ENCODE data around the gene GSN. TPM values are rescaled to one million over a fixed set of nuclear protein-coding genes. Genes with fewer than 3 reads are reported as not detected.

The GSN gene
- total RNA-seq, 5 donors from 2014 or later (not counting 1 experiment from before 2014, with no cell fraction given), result 6.3 to 8.8 (median 8.4) TPM

GRCh38 chr9:121253821-121254501, 14.0 kb upstream of the GSN start:
- peaks cover 0 to 4% of the 10 kb centered on the region in 2 donors for H3K27me3 Mint-ChIP-seq
- no peaks in the 10 kb centered on the region for H3K36me3 ChIP-seq (ENCODE audit: control insufficient read depth in 2 of 2, extremely low read depth in 1 of 2, insufficient read depth in 1 of 2, low read length in 1 of 2)
- H3K27me3 ChIP-seq (replicated peaks in 1 of 2; ENCODE audit: control insufficient read depth in 2 of 2, extremely low read depth in 1 of 2, insufficient read depth in 2 of 2, low read length in 1 of 2), result no peaks in the 10 kb centered on the region
- no peak overlapping the region for H3K4me3 ChIP-seq (ENCODE audit: control insufficient read depth in 1 of 2, extremely low read depth in 1 of 2, low read length in 1 of 2)
- 50% methylated on average over 2 of the region's 6 CpGs for WGBS (ENCODE audit: insufficient coverage)
- H3K36me3 Mint-ChIP-seq, result peaks cover 18% of the 10 kb centered on the region
- H3K4me1 Mint-ChIP-seq, result peaks cover 0 to 2% (median 0%) of the 10 kb centered on the region in 3 donors
- no peak overlapping the region for H3K4me3 Mint-ChIP-seq
- H3K9me3 Mint-ChIP-seq, result no peaks in the 10 kb centered on the region
- H3K27ac ChIP-seq (ENCODE audit: low read length), result no peak overlapping the region
- DNase-seq (no peak), ATAC-seq (replicated peaks in 1 of 4) (no peak)
- CTCF ChIA-PET, result interaction anchor here in 1 of 2 donors (1.0 kb wide), 1 partner anchor 25 kb away, joined by 3 read pairs; no protein-coding TSS in a partner anchor
- POLR2A ChIA-PET, result no interaction called here
- H3K4me1 ChIP-seq (ENCODE audit: control insufficient read depth in 1 of 2, extremely low read depth in 1 of 2, insufficient read depth in 2 of 2, low read length in 2 of 2), result no peaks in the 10 kb centered on the region
- no peak overlapping the region for H3K27ac Mint-ChIP-seq
- H3K9me3 ChIP-seq, result no peaks in the 10 kb centered on the region

- no peak for DNase-seq
- H3K27ac Mint-ChIP-seq, result no peak overlapping the region
- Histone ChIP-seq H3K9me3 (no peaks in the 10 kb centered on the region), H3K27me3 (replicated peaks in 1 of 2; ENCODE audit: control insufficient read depth in 2 of 2, extremely low read depth in 1 of 2, insufficient read depth in 2 of 2, low read length in 1 of 2) (no peaks in the 10 kb centered on the region), H3K36me3 (ENCODE audit: control insufficient read depth in 2 of 2, extremely low read depth in 1 of 2, insufficient read depth in 1 of 2, low read length in 1 of 2) (no peaks in the 10 kb centered on the region), H3K4me1 (ENCODE audit: control insufficient read depth in 1 of 2, extremely low read depth in 1 of 2, insufficient read depth in 2 of 2, low read length in 2 of 2) (no peaks in the 10 kb centered on the region), H3K4me3 (ENCODE audit: control insufficient read depth in 1 of 2, extremely low read depth in 1 of 2, low read length in 1 of 2) (no peak overlapping the region), H3K27ac (ENCODE audit: low read length) (no peak overlapping the region)
- peaks cover 9% of the 10 kb centered on the region for H3K36me3 Mint-ChIP-seq
- ChIA-PET POLR2A (no interaction called here), CTCF (no interaction called here)
- WGBS (ENCODE audit: insufficient coverage), result 87% methylated on average over 3 of the region's 4 CpGs
- no peak overlapping the region for H3K4me3 Mint-ChIP-seq
- no peaks in the 10 kb centered on the region for H3K9me3 Mint-ChIP-seq
- H3K27me3 Mint-ChIP-seq, result peaks cover 0 to 5% of the 10 kb centered on the region in 2 donors
- no peak for ATAC-seq (replicated peaks in 1 of 4)
- no peaks in the 10 kb centered on the region for H3K4me1 Mint-ChIP-seq
These were observed 8.5 kb upstream of the GSN start for GRCh38 chr9:121259498-121259897.

- CTCF ChIA-PET, result no interaction called here
These were observed 8.0 kb upstream of the GSN start for GRCh38 chr9:121259935-121260334.

GRCh38 chr9:121260457-121261106, 7.4 kb upstream of the GSN start:
- Histone ChIP-seq H3K36me3 (ENCODE audit: control insufficient read depth in 2 of 2, extremely low read depth in 1 of 2, insufficient read depth in 1 of 2, low read length in 1 of 2) (no peaks in the 10 kb centered on the region), H3K27me3 (replicated peaks in 1 of 2; ENCODE audit: control insufficient read depth in 2 of 2, extremely low read depth in 1 of 2, insufficient read depth in 2 of 2, low read length in 1 of 2) (no peaks in the 10 kb centered on the region), H3K27ac (ENCODE audit: low read length) (no peak overlapping the region), H3K9me3 (no peaks in the 10 kb centered on the region), H3K4me1 (ENCODE audit: control insufficient read depth in 1 of 2, extremely low read depth in 1 of 2, insufficient read depth in 2 of 2, low read length in 2 of 2) (no peaks in the 10 kb centered on the region), H3K4me3 (ENCODE audit: control insufficient read depth in 1 of 2, extremely low read depth in 1 of 2, low read length in 1 of 2) (no peak overlapping the region)
- H3K4me1 Mint-ChIP-seq, result no peaks in the 10 kb centered on the region
- H3K9me3 Mint-ChIP-seq, result no peaks in the 10 kb centered on the region
- WGBS (ENCODE audit: insufficient coverage), result 74% methylated on average over 4 of the region's 6 CpGs
- no peak for DNase-seq
- peaks cover 0 to 5% of the 10 kb centered on the region in 2 donors for H3K27me3 Mint-ChIP-seq
- ChIA-PET POLR2A (no interaction called here), CTCF (no interaction called here)
- H3K27ac Mint-ChIP-seq, result no peak overlapping the region
- no peak for ATAC-seq (replicated peaks in 1 of 4)
- H3K4me3 Mint-ChIP-seq, result no peak overlapping the region
- peaks cover 14% of the 10 kb centered on the region for H3K36me3 Mint-ChIP-seq

More at GRCh38 chr9:121259935-121260334, 8.0 kb upstream of the GSN start:
- Mint-ChIP-seq H3K27ac (no peak overlapping the region), H3K4me3 (no peak overlapping the region), H3K9me3 (no peaks in the 10 kb centered on the region), H3K4me1 (no peaks in the 10 kb centered on the region), H3K36me3 (peaks cover 9% of the 10 kb centered on the region), H3K27me3 (peaks cover 0 to 5% of the 10 kb centered on the region in 2 donors)
- no peaks in the 10 kb centered on the region for H3K4me1 ChIP-seq (ENCODE audit: control insufficient read depth in 1 of 2, extremely low read depth in 1 of 2, insufficient read depth in 2 of 2, low read length in 2 of 2)
- H3K27ac ChIP-seq (ENCODE audit: low read length), result no peak overlapping the region
- DNase-seq, result no peak
- no peaks in the 10 kb centered on the region for H3K27me3 ChIP-seq (replicated peaks in 1 of 2; ENCODE audit: control insufficient read depth in 2 of 2, extremely low read depth in 1 of 2, insufficient read depth in 2 of 2, low read length in 1 of 2)
- ATAC-seq (replicated peaks in 1 of 4), result no peak
- H3K36me3 ChIP-seq (ENCODE audit: control insufficient read depth in 2 of 2, extremely low read depth in 1 of 2, insufficient read depth in 1 of 2, low read length in 1 of 2), result no peaks in the 10 kb centered on the region
- no peaks in the 10 kb centered on the region for H3K9me3 ChIP-seq
- POLR2A ChIA-PET, result no interaction called here
- no peak overlapping the region for H3K4me3 ChIP-seq (ENCODE audit: control insufficient read depth in 1 of 2, extremely low read depth in 1 of 2, low read length in 1 of 2)
- WGBS (ENCODE audit: insufficient coverage), result 86% methylated on average over 5 of the region's 5 CpGs

- peaks cover 14% of the 10 kb centered on the region for H3K36me3 Mint-ChIP-seq
- no peak overlapping the region for H3K27ac Mint-ChIP-seq
- CTCF ChIA-PET, result no interaction called here
These were observed 6.9 kb upstream of the GSN start for GRCh38 chr9:121261107-121261460.

GRCh38 chr9:121261755-121262154, 6.2 kb upstream of the GSN start:
- H3K27ac Mint-ChIP-seq, result no peak overlapping the region
- POLR2A ChIA-PET, result no interaction called here
- DNase-seq (no peak), ATAC-seq (replicated peaks in 1 of 4) (no peak)
- peaks cover 11% of the 10 kb centered on the region for H3K36me3 Mint-ChIP-seq
- H3K27me3 Mint-ChIP-seq, result peaks cover 0 to 5% of the 10 kb centered on the region in 2 donors
- CTCF ChIA-PET, result no interaction called here
- H3K4me1 ChIP-seq (ENCODE audit: control insufficient read depth in 1 of 2, extremely low read depth in 1 of 2, insufficient read depth in 2 of 2, low read length in 2 of 2), result no peaks in the 10 kb centered on the region
- no peaks in the 10 kb centered on the region for H3K9me3 ChIP-seq
- no peaks in the 10 kb centered on the region for H3K27me3 ChIP-seq (replicated peaks in 1 of 2; ENCODE audit: control insufficient read depth in 2 of 2, extremely low read depth in 1 of 2, insufficient read depth in 2 of 2, low read length in 1 of 2)
- no peak overlapping the region for H3K4me3 Mint-ChIP-seq
- H3K9me3 Mint-ChIP-seq, result no peaks in the 10 kb centered on the region
- H3K4me3 ChIP-seq (ENCODE audit: control insufficient read depth in 1 of 2, extremely low read depth in 1 of 2, low read length in 1 of 2), result no peak overlapping the region
- no peaks in the 10 kb centered on the region for H3K4me1 Mint-ChIP-seq
- H3K27ac ChIP-seq (ENCODE audit: low read length), result no peak overlapping the region
- H3K36me3 ChIP-seq (ENCODE audit: control insufficient read depth in 2 of 2, extremely low read depth in 1 of 2, insufficient read depth in 1 of 2, low read length in 1 of 2), result no peaks in the 10 kb centered on the region
- WGBS (ENCODE audit: insufficient coverage), result no CpG with 5 or more reads among the region's 1 CpG

More at GRCh38 chr9:121261107-121261460, 6.9 kb upstream of the GSN start:
- peaks cover 0 to 5% of the 10 kb centered on the region in 2 donors for H3K27me3 Mint-ChIP-seq
- H3K9me3 ChIP-seq, result no peaks in the 10 kb centered on the region
- no peaks in the 10 kb centered on the region for H3K36me3 ChIP-seq (ENCODE audit: control insufficient read depth in 2 of 2, extremely low read depth in 1 of 2, insufficient read depth in 1 of 2, low read length in 1 of 2)
- ATAC-seq (replicated peaks in 1 of 4) (no peak), DNase-seq (no peak)
- H3K4me3 Mint-ChIP-seq, result no peak overlapping the region
- H3K27ac ChIP-seq (ENCODE audit: low read length), result no peak overlapping the region
- H3K9me3 Mint-ChIP-seq, result no peaks in the 10 kb centered on the region
- H3K4me3 ChIP-seq (ENCODE audit: control insufficient read depth in 1 of 2, extremely low read depth in 1 of 2, low read length in 1 of 2), result no peak overlapping the region
- H3K4me1 ChIP-seq (ENCODE audit: control insufficient read depth in 1 of 2, extremely low read depth in 1 of 2, insufficient read depth in 2 of 2, low read length in 2 of 2), result no peaks in the 10 kb centered on the region
- POLR2A ChIA-PET, result no interaction called here
- H3K27me3 ChIP-seq (replicated peaks in 1 of 2; ENCODE audit: control insufficient read depth in 2 of 2, extremely low read depth in 1 of 2, insufficient read depth in 2 of 2, low read length in 1 of 2), result no peaks in the 10 kb centered on the region
- no peaks in the 10 kb centered on the region for H3K4me1 Mint-ChIP-seq
- WGBS (ENCODE audit: insufficient coverage), result 44% methylated on average over 4 of the region's 4 CpGs
